ENCODE data around the gene LBR.

DNA sequence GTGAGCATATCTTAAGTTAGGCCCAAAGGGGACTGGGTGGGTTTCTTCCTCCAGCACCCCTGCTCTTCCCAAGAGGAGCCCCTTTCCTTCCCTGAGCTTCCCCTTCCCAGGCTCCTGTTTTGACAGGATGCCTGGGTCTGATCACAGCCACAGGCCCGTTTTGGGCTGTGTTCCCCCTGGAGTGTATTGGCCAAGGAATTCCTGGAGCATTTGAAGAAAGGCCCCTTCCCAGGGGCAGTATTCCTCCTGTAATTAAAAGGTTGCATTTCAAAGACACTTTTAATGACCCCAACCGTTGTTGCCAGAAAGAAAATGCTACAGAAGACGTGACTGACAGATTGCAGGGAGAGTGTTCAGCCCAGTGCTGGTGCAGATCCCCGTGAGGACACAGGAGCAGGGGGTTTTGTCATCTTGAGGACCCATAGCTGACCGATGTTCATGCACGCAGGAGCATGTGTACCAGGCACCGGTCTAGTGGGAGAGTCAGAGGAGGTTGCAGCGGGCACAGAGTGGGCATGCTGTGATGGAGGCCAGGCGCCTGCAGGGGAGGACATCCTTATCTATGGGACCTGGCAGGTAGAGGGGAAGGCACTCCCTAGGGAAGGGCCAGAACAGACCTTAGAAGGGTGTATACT, 19.3 kb upstream of the LBR start:
- TF ChIP-seq, protein P1, sequence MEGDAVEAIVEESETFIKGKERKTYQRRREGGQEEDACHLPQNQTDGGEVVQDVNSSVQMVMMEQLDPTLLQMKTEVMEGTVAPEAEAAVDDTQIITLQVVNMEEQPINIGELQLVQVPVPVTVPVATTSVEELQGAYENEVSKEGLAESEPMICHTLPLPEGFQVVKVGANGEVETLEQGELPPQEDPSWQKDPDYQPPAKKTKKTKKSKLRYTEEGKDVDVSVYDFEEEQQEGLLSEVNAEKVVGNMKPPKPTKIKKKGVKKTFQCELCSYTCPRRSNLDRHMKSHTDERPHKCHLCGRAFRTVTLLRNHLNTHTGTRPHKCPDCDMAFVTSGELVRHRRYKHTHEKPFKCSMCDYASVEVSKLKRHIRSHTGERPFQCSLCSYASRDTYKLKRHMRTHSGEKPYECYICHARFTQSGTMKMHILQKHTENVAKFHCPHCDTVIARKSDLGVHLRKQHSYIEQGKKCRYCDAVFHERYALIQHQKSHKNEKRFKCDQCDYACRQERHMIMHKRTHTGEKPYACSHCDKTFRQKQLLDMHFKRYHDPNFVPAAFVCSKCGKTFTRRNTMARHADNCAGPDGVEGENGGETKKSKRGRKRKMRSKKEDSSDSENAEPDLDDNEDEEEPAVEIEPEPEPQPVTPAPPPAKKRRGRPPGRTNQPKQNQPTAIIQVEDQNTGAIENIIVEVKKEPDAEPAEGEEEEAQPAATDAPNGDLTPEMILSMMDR (IDR thresholded peaks at IDR 0.05) = no peak
- TF ChIP-seq ZFX (IDR thresholded peaks at IDR 0.05; ENCODE audit: borderline replicate concordance) = no peak
